EH (cell line): ENCODE measurements around the gene NPFFR1.
A peak's percentile ranks its signal among the peaks of the same experiment; 100 is the strongest.
"Not testable (repeated sequence)": the region's sequence is repeated elsewhere in the genome, so short reads cannot be mapped to it uniquely, and the experiment has no call there.

Experiments
- DNase-seq: peaks from one replicate; pipeline ENCODE4 v3.0.0-alpha.2; 2015; ENCODE audit warnings: low read depth

NPFFR1 gene

DNA sequence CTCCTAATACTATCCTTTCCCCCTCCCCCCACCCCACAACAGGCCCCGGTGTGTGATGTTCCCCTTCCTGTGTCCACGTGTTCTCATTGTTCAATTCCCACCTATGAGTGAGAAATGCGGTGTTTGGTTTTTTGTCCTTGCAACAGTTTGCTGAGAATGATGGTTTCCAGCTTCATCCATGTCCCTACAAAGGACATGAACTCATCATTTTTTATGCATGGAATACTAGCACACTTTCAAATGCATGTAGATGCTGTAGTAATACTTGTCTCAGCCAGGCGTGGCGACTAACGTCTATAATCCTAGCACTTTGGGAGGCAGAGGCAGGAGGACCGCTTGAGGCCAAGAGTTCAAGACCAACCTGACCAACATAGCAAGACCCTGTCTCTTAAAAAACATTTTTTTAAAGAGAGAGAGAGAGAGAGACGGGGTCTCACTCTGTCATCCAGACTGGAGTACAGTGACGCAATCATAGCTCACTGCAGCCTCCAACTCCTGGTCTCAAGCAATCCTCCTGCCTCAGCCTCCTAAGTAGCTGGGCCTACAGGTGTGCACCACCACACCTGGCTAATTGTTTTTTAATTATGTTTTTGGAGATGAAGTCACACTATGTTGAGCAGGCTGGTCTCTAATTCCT, 60.9 kb downstream of the NPFFR1 start:
- not testable (repeated sequence) for DNase-seq

- no peak for DNase-seq
Observed at GRCh38 chr10:70222340-70222794, 61.4 kb downstream of the NPFFR1 start.

DNA sequence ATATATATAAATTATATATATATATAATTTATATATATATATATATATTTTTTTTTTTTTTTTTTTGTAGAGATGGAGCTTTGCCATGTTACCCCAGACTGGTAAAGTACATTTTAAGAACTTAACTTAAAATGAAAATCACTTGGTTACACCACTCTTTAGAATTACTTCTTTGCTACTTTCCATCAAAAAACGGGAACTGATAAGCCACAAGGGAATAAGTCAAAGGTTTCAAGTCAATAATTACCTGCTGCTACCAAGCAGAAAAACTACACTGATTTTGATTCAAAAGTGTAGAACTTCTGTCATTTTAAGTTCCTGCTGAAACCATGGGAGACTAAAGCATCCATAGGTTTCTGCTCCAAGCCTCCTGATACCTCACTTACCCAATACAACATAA, 62.8 kb downstream of the NPFFR1 start:
- DNase-seq, result no peak

DNA sequence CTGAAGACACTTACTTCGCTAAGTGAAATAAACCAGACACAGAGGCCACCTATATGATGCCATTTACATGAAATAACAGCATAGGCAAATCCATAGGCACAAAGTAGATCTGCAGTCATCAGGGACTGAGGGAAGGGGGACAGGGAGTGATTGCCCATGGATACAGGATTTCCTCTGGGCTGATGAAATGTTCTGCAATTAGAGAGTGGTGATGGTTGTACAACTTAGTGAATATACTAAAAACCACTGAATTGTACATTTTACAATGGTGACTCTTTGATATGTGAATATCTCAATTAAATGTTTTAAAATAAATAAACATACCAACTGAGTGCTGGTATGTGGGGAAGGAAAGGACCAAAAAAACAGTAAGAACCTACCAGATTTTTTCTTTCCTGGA, 70.9 kb downstream of the NPFFR1 start:
- peak; percentile 39 for DNase-seq

- no peak for DNase-seq
Observed at GRCh38 chr10:70212277-70212676, 71.5 kb downstream of the NPFFR1 start.

DNA sequence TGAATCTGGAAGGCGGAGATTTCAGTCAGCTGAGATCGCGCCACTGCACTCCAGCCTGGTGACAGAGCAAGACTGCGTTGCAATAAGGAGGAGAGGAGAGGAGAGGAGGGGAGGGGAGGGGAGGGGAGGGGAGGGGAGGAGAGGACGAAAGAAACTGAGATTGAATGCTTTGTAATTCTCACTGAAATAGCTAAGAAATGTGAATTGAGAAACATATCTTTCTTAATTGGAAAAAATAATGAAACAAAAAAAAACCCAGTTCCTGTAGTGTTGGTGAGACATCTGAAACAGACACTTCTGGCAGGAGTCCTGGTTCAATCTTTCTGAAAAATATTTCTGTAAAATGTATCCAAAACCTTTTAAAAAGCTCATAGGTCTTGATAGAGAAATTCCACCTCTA, 77.0 kb downstream of the NPFFR1 start:
- no peak for DNase-seq

DNA sequence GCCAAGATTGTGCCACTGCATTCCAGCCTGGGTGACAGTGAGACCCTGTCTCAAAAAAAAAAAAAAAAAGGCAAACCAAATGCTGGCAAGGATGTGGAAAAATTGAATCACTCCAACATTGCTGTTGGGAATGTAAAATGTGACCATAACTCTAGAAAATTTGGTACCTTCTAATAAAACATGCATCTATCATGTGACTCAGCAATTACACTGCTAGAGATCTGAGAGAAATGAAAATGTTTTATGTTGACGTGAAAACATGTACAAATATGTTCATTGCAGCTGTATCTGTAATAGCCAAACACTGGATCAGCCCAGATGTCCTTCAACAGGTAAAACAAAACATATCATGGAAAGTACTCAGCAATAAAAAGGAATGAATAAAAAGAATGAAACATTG, 82.7 kb downstream of the NPFFR1 start:
- peak; percentile 25 for DNase-seq

DNA sequence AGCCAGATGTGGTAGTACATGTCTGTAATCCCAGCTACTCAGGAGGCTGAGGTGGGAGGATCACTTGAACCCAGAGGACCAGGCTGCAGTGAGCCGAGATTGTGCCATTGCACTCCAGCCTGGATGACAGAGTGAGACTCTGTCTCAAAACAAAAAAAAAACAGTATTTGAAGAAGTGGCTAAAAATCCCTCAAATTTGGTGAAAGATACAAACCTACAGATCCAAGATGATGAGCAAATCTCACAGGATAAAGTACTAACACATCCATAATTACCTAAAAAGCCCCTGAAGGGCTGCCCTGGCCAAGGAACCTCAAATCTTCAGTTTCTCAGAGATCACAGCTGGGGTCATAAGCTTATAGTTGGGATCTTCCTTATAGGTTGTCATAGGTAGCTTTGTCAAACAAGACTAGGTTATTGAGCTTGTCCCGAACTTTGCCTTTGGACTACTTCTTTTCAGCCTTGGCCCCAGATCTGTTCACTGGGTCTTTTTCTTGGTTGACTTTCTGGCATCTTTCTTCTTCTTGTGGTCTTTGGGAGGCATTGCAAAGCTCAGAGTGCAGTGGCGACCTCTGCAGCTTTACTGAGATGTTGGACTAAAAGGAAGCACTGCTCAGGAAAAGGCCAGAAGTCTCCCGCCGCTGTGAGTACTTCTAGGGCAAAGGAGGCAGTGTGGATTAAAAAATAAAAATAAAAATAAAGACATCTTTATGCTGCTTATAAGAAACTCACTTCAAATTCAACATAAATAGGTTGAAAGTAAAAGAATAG, 84.9 kb downstream of the NPFFR1 start:
- peak; percentile 23 for DNase-seq
